GM19099 (cell line): Measurements from ENCODE around the gene EPN3.

Experiments used
- POLR2A ChIP-seq: IDR thresholded peaks from 3 replicates; pipeline ENCODE4 v1.6.1; 2011; ENCODE audit warnings: low read depth; ENCODE audit not compliant: insufficient read length; ENCODE audit errors: extremely low read depth

The EPN3 gene

GRCh38 chr17:50590946-50591737 is 58.6 kb downstream of the EPN3 start:
- no peak for TF ChIP-seq POLR2A

- TF ChIP-seq POLR2A = no peak
These were observed 60.8 kb downstream of the EPN3 start for GRCh38 chr17:50593321-50593720.
